Thoracic aorta (tissue), 2 donors: ENCODE results near the gene L3MBTL1. TPM values are rescaled to one million over a fixed set of nuclear protein-coding genes. Genes with fewer than 3 reads are reported as not detected.

Experiments
- ATAC-seq: fragments of 150-250 bp; one replicate; pipeline ENCODE4 v1.8.0; 2017; ENCODE audit warnings: low read depth; ENCODE audit not compliant: insufficient number of reproducible peaks, low FRiP score
- DNase-seq: peaks from one replicate; pipeline ENCODE4 v3.0.0-alpha.2; 2020; ENCODE audit warnings: low spot score
- H3K27ac ChIP-seq, 2 donors: fragments of 200-600 bp; sonication (generic); 1 replicate in 1 of 2; 2 replicates in 1 of 2; pipeline ENCODE4 v1.5.1; 2016; ENCODE audit warnings: mild to moderate bottlenecking in 2 of 2, moderate library complexity in 2 of 2
- H3K27me3 ChIP-seq: fragments of 200-600 bp; sonication (generic); replicated peaks from 2 replicates; pipeline ENCODE4 v1.6.0; 2016; ENCODE audit warnings: mild to moderate bottlenecking; ENCODE audit not compliant: insufficient read depth
- H3K36me3 ChIP-seq: fragments of 200-600 bp; sonication (generic); one replicate; pipeline ENCODE4 v1.5.1; 2016
- H3K4me1 ChIP-seq, 2 donors: fragments of 200-600 bp; sonication (generic); 1 replicate in 1 of 2; 2 replicates in 1 of 2; pipeline versions ENCODE4 v1.5.1 to v1.6.0; 2016; ENCODE audit warnings: low read depth in 2 of 2, mild to moderate bottlenecking in 1 of 2; ENCODE audit not compliant: control insufficient read depth in 1 of 2
- H3K4me3 ChIP-seq: fragments of 200-600 bp; sonication (generic); 2 replicates; pipeline ENCODE4 v1.5.1; 2016; ENCODE audit warnings: mild to moderate bottlenecking
- H3K9me3 ChIP-seq: fragments of 200-600 bp; sonication (generic); 2 replicates; pipeline ENCODE4 v1.5.1; 2016
- CTCF ChIP-seq: fragments of 200-600 bp; sonication (generic); IDR thresholded peaks from one replicate; pipeline ENCODE4 v1.5.1; 2019; ENCODE audit warnings: antibody characterized with exemption
- total RNA-seq, 2 donors: library from RNA; depleted of rRNA; stranded (reverse); fragments of >200 nt; gene quantifications; one replicate each; pipeline versions ENCODE4 v1.1.0 to v1.2.3, GENCODE V29; 2016

Gene L3MBTL1
- total RNA-seq, 2 donors from 2014 or later: 15.3 to 21.4 TPM

GRCh38 chr20:43530321-43531090, 23.0 kb downstream of the L3MBTL1 start:
- TF ChIP-seq CTCF: no peak
- no peaks in the 10 kb centered on the region for H3K27me3 ChIP-seq
- H3K4me1 ChIP-seq: no peaks in the 10 kb centered on the region
- DNase-seq (no peak), ATAC-seq (no peak)
- H3K27ac ChIP-seq: no peak overlapping the region
- peaks cover 4% of the 10 kb centered on the region for H3K36me3 ChIP-seq
- no peaks in the 10 kb centered on the region for H3K9me3 ChIP-seq
- no peak overlapping the region for H3K4me3 ChIP-seq

- Histone ChIP-seq H3K4me1 (no peaks in the 10 kb centered on the region), H3K36me3 (peaks cover 9% of the 10 kb centered on the region), H3K4me3 (no peak overlapping the region), H3K27ac (no peak overlapping the region), H3K9me3 (no peaks in the 10 kb centered on the region), H3K27me3 (no peaks in the 10 kb centered on the region)
- no peak for DNase-seq
- no peak for TF ChIP-seq CTCF
- no peak for ATAC-seq
These were observed 23.6 kb downstream of the L3MBTL1 start for GRCh38 chr20:43531091-43531443.

- no peak for ATAC-seq
- H3K9me3 ChIP-seq: no peaks in the 10 kb centered on the region
- TF ChIP-seq CTCF: no peak
- H3K4me3 ChIP-seq: no peak overlapping the region
- peaks cover 11% of the 10 kb centered on the region for H3K36me3 ChIP-seq
- H3K4me1 ChIP-seq: no peaks in the 10 kb centered on the region
- no peak for DNase-seq
- no peak overlapping the region for H3K27ac ChIP-seq
- no peaks in the 10 kb centered on the region for H3K27me3 ChIP-seq
These were observed 25.0 kb downstream of the L3MBTL1 start for GRCh38 chr20:43532416-43533055.

- Histone ChIP-seq H3K4me1 (no peaks in the 10 kb centered on the region), H3K9me3 (no peaks in the 10 kb centered on the region), H3K27me3 (no peaks in the 10 kb centered on the region), H3K27ac (no peak overlapping the region), H3K36me3 (peaks cover 11% of the 10 kb centered on the region), H3K4me3 (no peak overlapping the region)
- DNase-seq (no peak), ATAC-seq (no peak)
- TF ChIP-seq CTCF: no peak
These were observed 25.6 kb downstream of the L3MBTL1 start for GRCh38 chr20:43533060-43533459.

GRCh38 chr20:43534016-43534415, 26.5 kb downstream of the L3MBTL1 start:
- Histone ChIP-seq H3K27me3 (no peaks in the 10 kb centered on the region), H3K36me3 (peaks cover 8% of the 10 kb centered on the region), H3K27ac (no peak overlapping the region), H3K4me3 (no peak overlapping the region), H3K4me1 (no peaks in the 10 kb centered on the region), H3K9me3 (no peaks in the 10 kb centered on the region)
- TF ChIP-seq CTCF: no peak
- ATAC-seq (no peak), DNase-seq (no peak)
